Measurements from ENCODE around the gene CCDC174. TPM values are rescaled to one million over a fixed set of nuclear protein-coding genes. Genes with fewer than 3 reads are reported as not detected.

The CCDC174 gene
- total and polyA plus RNA-seq, 2 of the 4 experiments (the other 2 are of a cell fraction), result 5.9 to 9.6 TPM

DNA sequence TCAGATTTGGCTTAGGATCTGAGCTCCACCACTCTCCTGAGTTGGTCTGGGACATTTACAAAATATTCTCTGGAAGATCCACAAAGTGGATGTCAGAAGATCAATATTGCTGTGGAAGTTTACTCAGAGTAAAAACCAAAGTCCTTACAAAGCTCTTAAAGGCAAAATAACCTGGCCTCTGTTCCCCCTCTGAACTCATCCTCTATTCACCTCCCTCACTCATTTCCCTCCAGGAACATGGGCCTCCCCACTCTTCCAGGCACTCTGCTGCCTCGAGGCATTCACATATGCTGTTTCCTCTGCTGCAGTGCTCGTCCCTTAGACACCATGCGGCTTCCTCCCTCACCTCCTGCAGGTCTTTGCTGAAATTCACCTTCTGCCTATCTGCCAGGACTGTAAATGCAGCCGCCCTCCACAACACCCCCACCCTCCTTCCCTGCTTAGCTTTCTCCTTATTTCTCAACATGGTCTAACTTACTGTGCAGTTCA, 19.1 kb upstream of the CCDC174 start:
- Histone ChIP-seq H3K9me3 (ENCODE audit: control insufficient read depth, insufficient read depth, low read length) (no peaks in the 10 kb centered on the region; the same call in 1 of the 2 replicates), H3K14ac (replicated peaks; ENCODE audit: low read depth, low read length) (no peak overlapping the region), H3K4me2 (ENCODE audit: low read depth, low read length) (no peak overlapping the region), H3K27ac (ENCODE audit: insufficient read depth, low read length) (no peak overlapping the region), H2BK120ac (ENCODE audit: low read depth, low read length) (no peak overlapping the region), H4K8ac (ENCODE audit: low read depth in 2 of 2, low read length in 2 of 2) (no peak overlapping the region), H4K20me1 (ENCODE audit: insufficient read depth, low read length) (no peaks in the 10 kb centered on the region), H3K9me1 (ENCODE audit: insufficient read depth, low read length) (peaks cover under 1% of the 10 kb centered on the region; the same call in 1 of the 2 replicates), H3K4me1 (ENCODE audit: control insufficient read depth, insufficient read depth, low read length) (peaks cover 2% of the 10 kb centered on the region; the same call in 1 of the 2 replicates), H3K4ac (ENCODE audit: low read depth, low read length) (no peak overlapping the region), H3K9ac (ENCODE audit: low read depth, low read length) (no peak overlapping the region), H3K36me3 (ENCODE audit: control insufficient read depth, insufficient read depth, low read length) (no peaks in the 10 kb centered on the region), H3K27me3 (ENCODE audit: control insufficient read depth, insufficient read depth, low read length) (no peaks in the 10 kb centered on the region; the same call in 1 of the 2 replicates), H3K79me1 (ENCODE audit: low read depth in 1 of 2, low read length in 2 of 2) (no peaks in the 10 kb centered on the region), H3K4me3 (ENCODE audit: insufficient read depth, low read depth, low read length) (no peak overlapping the region), H2AFZ (replicated peaks; ENCODE audit: low read length, poor library complexity) (no peak overlapping the region), H3K56ac (ENCODE audit: extremely low read depth, insufficient read depth, low read length) (no peak overlapping the region), H2BK20ac (ENCODE audit: low read depth, low read length) (no peak overlapping the region), H2BK5ac (ENCODE audit: low read depth, low read length, poor library complexity, severe bottlenecking) (no peak overlapping the region), H2AK9ac (replicated peaks; ENCODE audit: low read depth, low read length, poor library complexity) (no peak overlapping the region), H2AK5ac (ENCODE audit: low read depth, low read length) (no peak overlapping the region), H4K5ac (ENCODE audit: low read depth, low read length) (no peak overlapping the region), H2BK15ac (ENCODE audit: low read depth, low read length) (no peak overlapping the region), H3K23ac (ENCODE audit: low read depth, low read length) (no peak overlapping the region), H4K91ac (ENCODE audit: insufficient read depth, low read depth, low read length) (no peak overlapping the region), H3K18ac (ENCODE audit: low read depth, low read length) (no peak overlapping the region)
- 39% methylated on average over 4 of the region's 4 CpGs; no CpG with 5 or more reads in 1 of the 2 experiments for WGBS, 2 experiments (ENCODE audit: extremely low coverage in 2 of 2, insufficient read length in 1 of 2)
- no peak for ATAC-seq (ENCODE audit: low read depth)
- CTCF ChIA-PET, result no interaction called here
- in situ Hi-C loops (cut with MboI; ENCODE audit: low sequenced_read_pairs) (no loop called here), dilution Hi-C loops (cut with HindIII; ENCODE audit: low sequenced_read_pairs, unreplicated experiment) (no loop called here), intact Hi-C loops (cut with micrococcal nuclease) (no loop called here)
- no peak for DNase-seq
- TF ChIP-seq FOS (IDR thresholded peaks at IDR 0.05; ENCODE audit: low read depth, low read length), result no peak
- TF ChIP-seq, protein P1, sequence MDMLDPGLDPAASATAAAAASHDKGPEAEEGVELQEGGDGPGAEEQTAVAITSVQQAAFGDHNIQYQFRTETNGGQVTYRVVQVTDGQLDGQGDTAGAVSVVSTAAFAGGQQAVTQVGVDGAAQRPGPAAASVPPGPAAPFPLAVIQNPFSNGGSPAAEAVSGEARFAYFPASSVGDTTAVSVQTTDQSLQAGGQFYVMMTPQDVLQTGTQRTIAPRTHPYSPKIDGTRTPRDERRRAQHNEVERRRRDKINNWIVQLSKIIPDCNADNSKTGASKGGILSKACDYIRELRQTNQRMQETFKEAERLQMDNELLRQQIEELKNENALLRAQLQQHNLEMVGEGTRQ (IDR thresholded peaks at IDR 0.05; ENCODE audit: low read depth, low read length), result no peak
- TF ChIP-seq MXI1 (IDR thresholded peaks at IDR 0.05; ENCODE audit: borderline replicate concordance, low read depth, low read length), result no peak
- TF ChIP-seq MAFK (IDR thresholded peaks at IDR 0.05; ENCODE audit: low read depth, low read length), result no peak
- no peak for TF ChIP-seq BHLHE40 (IDR thresholded peaks at IDR 0.05; ENCODE audit: low read depth, low read length)
- no peak for TF ChIP-seq NFE2L2 (IDR thresholded peaks at IDR 0.05; ENCODE audit: low read depth, low read length)
- TF ChIP-seq CHD1 (IDR thresholded peaks at IDR 0.05; ENCODE audit: low read depth, low read length), result no peak
- TF ChIP-seq RAD21 (IDR thresholded peaks at IDR 0.05; ENCODE audit: low read length), result no peak
- TF ChIP-seq, protein P2, sequence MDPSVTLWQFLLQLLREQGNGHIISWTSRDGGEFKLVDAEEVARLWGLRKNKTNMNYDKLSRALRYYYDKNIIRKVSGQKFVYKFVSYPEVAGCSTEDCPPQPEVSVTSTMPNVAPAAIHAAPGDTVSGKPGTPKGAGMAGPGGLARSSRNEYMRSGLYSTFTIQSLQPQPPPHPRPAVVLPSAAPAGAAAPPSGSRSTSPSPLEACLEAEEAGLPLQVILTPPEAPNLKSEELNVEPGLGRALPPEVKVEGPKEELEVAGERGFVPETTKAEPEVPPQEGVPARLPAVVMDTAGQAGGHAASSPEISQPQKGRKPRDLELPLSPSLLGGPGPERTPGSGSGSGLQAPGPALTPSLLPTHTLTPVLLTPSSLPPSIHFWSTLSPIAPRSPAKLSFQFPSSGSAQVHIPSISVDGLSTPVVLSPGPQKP (IDR thresholded peaks at IDR 0.05; ENCODE audit: borderline replicate concordance, low read depth, low read length), result no peak
- no TSS peak for BruUV-seq (replicated peaks)
- POLR2A ChIA-PET (ENCODE audit: unreplicated experiment), result no interaction called here

All from IMR-90 (cell line).